GM23248 (cell line): ENCODE measurements around the gene STIM2. TPM values are rescaled to one million over a fixed set of nuclear protein-coding genes. Genes with fewer than 3 reads are reported as not detected.

Experiments
- DNase-seq: peaks from one replicate; pipeline ENCODE4 v3.0.0-alpha.2; 2015
- H2AFZ ChIP-seq: fragments of 200-600 bp; sonication (generic); 2 replicates; pipeline ENCODE4 v1.6.1; 2016; ENCODE audit warnings: antibody characterized with exemption
- H3F3A ChIP-seq: fragments of 200-600 bp; sonication (generic); 2 replicates; pipeline ENCODE4 v1.6.1; 2016; ENCODE audit warnings: mild to moderate bottlenecking, antibody characterized with exemption, mixed run types; ENCODE audit not compliant: insufficient read depth
- H3K27ac ChIP-seq: fragments of 200-600 bp; sonication (generic); 2 replicates; pipeline ENCODE4 v1.5.1; 2016; ENCODE audit warnings: mild to moderate bottlenecking
- H3K27me3 ChIP-seq: fragments of 200-600 bp; sonication (generic); replicated peaks from 2 replicates; pipeline ENCODE4 v1.6.1; 2016; ENCODE audit warnings: mild to moderate bottlenecking; ENCODE audit not compliant: insufficient read depth
- H3K36me3 ChIP-seq: fragments of 200-600 bp; sonication (generic); 2 replicates; pipeline ENCODE4 v1.6.1; 2016; ENCODE audit warnings: low read depth, mild to moderate bottlenecking
- H3K4me1 ChIP-seq: fragments of 200-600 bp; sonication (generic); 2 replicates; pipeline ENCODE4 v1.6.1; 2016; ENCODE audit warnings: mild to moderate bottlenecking; ENCODE audit not compliant: insufficient read depth
- H3K4me2 ChIP-seq: fragments of 200-600 bp; sonication (generic); one replicate; pipeline ENCODE4 v1.6.1; 2016; ENCODE audit warnings: mild to moderate bottlenecking; ENCODE audit not compliant: unreplicated experiment
- H3K4me3 ChIP-seq: fragments of 200-600 bp; sonication (generic); 2 replicates; pipeline ENCODE4 v1.5.1; 2016; ENCODE audit warnings: mild to moderate bottlenecking
- H3K79me2 ChIP-seq: fragments of 200-600 bp; sonication (generic); 2 replicates; pipeline ENCODE4 v1.6.1; 2016; ENCODE audit warnings: mild to moderate bottlenecking; ENCODE audit not compliant: insufficient read depth
- H3K9ac ChIP-seq: fragments of 200-600 bp; sonication (generic); 2 replicates; pipeline ENCODE4 v1.6.1; 2016; ENCODE audit warnings: mild to moderate bottlenecking
- H3K9me2 ChIP-seq: fragments of 200-600 bp; sonication (generic); 2 replicates; pipeline ENCODE4 v1.6.1; 2016; ENCODE audit warnings: mixed run types, mild to moderate bottlenecking, moderate library complexity; ENCODE audit not compliant: insufficient read depth
- H3K9me3 ChIP-seq: fragments of 200-600 bp; sonication (generic); one replicate; pipeline ENCODE4 v1.6.1; 2017; ENCODE audit warnings: low read depth
- H4K20me1 ChIP-seq: fragments of 200-600 bp; sonication (generic); 2 replicates; pipeline ENCODE4 v1.6.0; 2016; ENCODE audit not compliant: insufficient read depth
- EZH2 ChIP-seq: fragments of 200-600 bp; sonication (generic); IDR thresholded peaks from 2 replicates; pipeline ENCODE4 v1.6.1; 2018; ENCODE audit warnings: antibody characterized with exemption, mild to moderate bottlenecking; ENCODE audit not compliant: insufficient read depth, poor library complexity, severe bottlenecking
- EZH2phosphoT487 ChIP-seq: fragments of 200-600 bp; sonication (generic); IDR thresholded peaks from 2 replicates; pipeline ENCODE4 v1.6.1; 2018; ENCODE audit warnings: antibody characterized with exemption, moderate library complexity, mild to moderate bottlenecking, low read depth; ENCODE audit not compliant: insufficient read depth
- WGBS, 2 experiments: methylation state at CpG; one replicate each; pipeline ENCODE4 v1.1.6; 2015 to 2017; ENCODE audit warnings: low lambda C conversion rate in 2 of 2, low coverage in 1 of 2; ENCODE audit errors: missing lambda C conversion rate in 2 of 2; 5-methylcytosine and 5-hydroxymethylcytosine counted together
- in situ Hi-C: fragments of 300-500 bp; cut with MboI; formaldehyde crosslinking; loops from 2 replicates; pipeline ENCODE4 v1.15.0; 2020
- polyA plus RNA-seq: library from polyadenylated mRNA; unstranded; fragments of >200 nt; fragmentation: Nextera tagmentation; extraction: Ambion mirVana; gene quantifications from 2 replicates; pipeline ENCODE4 v1.2.1, GENCODE V29; 2016
- total RNA-seq: library from RNA; depleted of rRNA; stranded (reverse); fragments of >200 nt; shearing (Covaris generic); gene quantifications from 2 replicates; pipeline ENCODE4 v1.2.3, GENCODE V29; 2014

Gene STIM2
- total and polyA plus RNA-seq, 2 experiments from 2014 or later = 10.8 to 13.8 TPM

DNA sequence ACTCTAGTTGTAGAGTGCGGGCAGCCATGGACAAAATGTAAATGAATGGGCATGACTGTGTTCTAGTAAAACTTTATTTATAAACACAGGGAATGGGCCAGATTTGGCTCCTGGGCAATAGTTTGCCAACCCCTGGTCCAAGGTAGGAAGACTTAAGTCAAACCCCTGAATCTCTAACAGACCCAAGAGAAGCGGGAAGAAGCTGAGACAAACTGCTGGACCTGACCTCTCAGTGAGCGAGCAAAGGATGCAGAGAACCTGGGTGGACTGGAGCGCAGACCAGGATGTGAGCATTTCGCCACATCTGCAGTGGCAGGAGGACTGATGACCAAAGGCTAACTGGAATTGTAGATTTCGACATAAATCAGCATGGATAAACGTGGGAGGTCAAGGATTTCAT lies 201.6 kb downstream of the STIM2 start:
- H4K20me1 ChIP-seq = no peaks in the 10 kb centered on the region
- H3K36me3 ChIP-seq = no peaks in the 10 kb centered on the region
- H3K27ac ChIP-seq = no peak overlapping the region
- peaks cover 13% of the 10 kb centered on the region for H3K27me3 ChIP-seq
- H3K9ac ChIP-seq = no peak overlapping the region
- H3K4me3 ChIP-seq = no peak overlapping the region
- no peaks in the 10 kb centered on the region for H3K9me3 ChIP-seq
- no peak for DNase-seq
- H3K79me2 ChIP-seq = no peaks in the 10 kb centered on the region
- no peaks in the 10 kb centered on the region for H3F3A ChIP-seq
- in situ Hi-C loops = no loop called here
- no peaks in the 10 kb centered on the region for H3K9me2 ChIP-seq
- TF ChIP-seq EZH2 = no peak
- no peak for TF ChIP-seq EZH2phosphoT487
- WGBS, 2 experiments = 50 to 52% methylated on average over 7 of the region's 7 CpGs
- H3K4me2 ChIP-seq = no peak overlapping the region
- H2AFZ ChIP-seq = no peak overlapping the region
- no peaks in the 10 kb centered on the region for H3K4me1 ChIP-seq

DNA sequence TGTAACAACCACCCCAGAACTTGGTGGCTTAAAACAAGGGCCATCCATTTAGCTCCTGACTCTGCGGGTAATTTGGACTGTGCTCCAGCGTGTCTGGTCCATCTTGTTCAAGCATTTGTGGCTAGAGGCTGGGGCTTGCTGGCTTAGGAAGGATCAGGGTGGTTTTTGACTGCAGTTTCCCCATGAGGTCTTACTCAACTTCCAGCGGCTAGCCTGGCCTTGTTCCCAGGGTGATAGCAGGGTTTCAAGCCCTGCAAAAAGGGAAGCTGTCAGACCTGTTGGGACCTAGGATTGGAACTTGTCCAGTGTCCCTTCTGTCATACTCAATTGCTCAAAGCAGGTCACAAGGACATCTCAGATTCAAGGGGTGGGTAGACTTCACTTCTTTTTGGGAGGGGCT lies 205.9 kb downstream of the STIM2 start:
- no peaks in the 10 kb centered on the region for H3K4me1 ChIP-seq
- H3K9me2 ChIP-seq = no peaks in the 10 kb centered on the region
- peaks cover 7% of the 10 kb centered on the region; the same call in 1 of the 2 replicates for H3K27me3 ChIP-seq
- no peak for TF ChIP-seq EZH2phosphoT487
- TF ChIP-seq EZH2 = no peak
- no peak for DNase-seq
- no peak overlapping the region for H2AFZ ChIP-seq
- H3K36me3 ChIP-seq = no peaks in the 10 kb centered on the region
- in situ Hi-C loops = no loop called here
- no peak overlapping the region for H3K4me2 ChIP-seq
- H3F3A ChIP-seq = no peaks in the 10 kb centered on the region
- 15 to 21% methylated on average over 3 of the region's 3 CpGs for WGBS, 2 experiments
- no peaks in the 10 kb centered on the region for H3K79me2 ChIP-seq
- H3K27ac ChIP-seq = no peak overlapping the region
- no peaks in the 10 kb centered on the region for H4K20me1 ChIP-seq
- no peaks in the 10 kb centered on the region for H3K9me3 ChIP-seq
- no peak overlapping the region for H3K4me3 ChIP-seq
- H3K9ac ChIP-seq = no peak overlapping the region

DNA sequence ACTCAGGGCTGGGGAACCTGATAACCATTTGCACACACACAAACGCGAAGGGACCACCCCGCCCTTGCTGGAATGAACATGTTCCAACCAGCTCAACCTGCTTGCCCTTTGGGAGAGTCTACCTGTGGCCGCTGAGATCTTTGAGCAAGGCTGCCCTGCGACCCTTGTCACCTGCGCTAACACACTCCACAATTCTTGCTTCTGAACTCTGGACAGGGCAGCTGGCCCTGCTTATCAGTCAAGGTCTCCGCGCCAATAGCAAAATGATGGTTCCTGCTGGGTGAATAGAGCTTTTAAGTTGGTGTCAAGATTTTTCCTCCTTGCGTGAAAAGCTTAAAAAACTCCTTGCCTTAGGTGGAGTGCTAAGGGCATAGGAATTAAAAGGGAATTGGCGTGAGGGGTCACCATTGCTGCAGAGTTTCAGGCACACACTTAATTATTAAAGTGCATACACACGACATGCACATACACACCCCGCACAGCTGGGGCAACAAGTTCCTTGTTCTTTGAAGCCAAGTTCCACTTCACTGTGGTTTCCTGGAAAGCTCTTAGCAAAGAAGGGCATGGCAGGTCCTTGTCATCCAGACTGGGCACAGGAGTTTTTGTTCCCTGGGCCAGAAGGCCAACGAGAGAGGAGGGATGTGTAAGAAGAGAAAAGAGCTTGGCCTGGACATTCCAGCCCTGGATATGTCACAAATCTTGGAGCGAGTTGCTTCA lies 207.7 kb downstream of the STIM2 start:
- Histone ChIP-seq H3K9ac (no peak overlapping the region), H3K4me3 (no peak overlapping the region), H2AFZ (no peak overlapping the region), H3K27me3 (no peaks in the 10 kb centered on the region), H3K27ac (no peak overlapping the region), H3K4me2 (no peak overlapping the region), H4K20me1 (no peaks in the 10 kb centered on the region), H3K4me1 (no peaks in the 10 kb centered on the region), H3K9me2 (no peaks in the 10 kb centered on the region), H3K36me3 (no peaks in the 10 kb centered on the region), H3K9me3 (no peaks in the 10 kb centered on the region), H3F3A (no peaks in the 10 kb centered on the region), H3K79me2 (no peaks in the 10 kb centered on the region)
- TF ChIP-seq EZH2phosphoT487 (no peak), EZH2 (no peak)
- 50 to 54% methylated on average over 14 of the region's 14 CpGs for WGBS, 2 experiments
- no peak for DNase-seq
- in situ Hi-C loops = no loop called here
